GM19328 (cell line): Measurements from ENCODE around the gene RASSF4.

Experiments
- ATAC-seq: cut with Tn5 transposase; IDR thresholded peaks from one replicate; pipeline ENCODE4 v1.9.1; 2021; ENCODE audit warnings: mild to moderate bottlenecking, moderate library complexity; ENCODE audit not compliant: unreplicated experiment

Gene RASSF4

GRCh38 chr10:44927352-44927751 lies 32.2 kb upstream of the RASSF4 start:
- ATAC-seq = no peak

GRCh38 chr10:44928462-44928861 lies 31.1 kb upstream of the RASSF4 start:
- no peak for ATAC-seq

- no peak for ATAC-seq
Measured at GRCh38 chr10:44929356-44930255, 30.0 kb upstream of the RASSF4 start.

- ATAC-seq = no peak
Measured at GRCh38 chr10:44930904-44931620, 28.5 kb upstream of the RASSF4 start.

DNA sequence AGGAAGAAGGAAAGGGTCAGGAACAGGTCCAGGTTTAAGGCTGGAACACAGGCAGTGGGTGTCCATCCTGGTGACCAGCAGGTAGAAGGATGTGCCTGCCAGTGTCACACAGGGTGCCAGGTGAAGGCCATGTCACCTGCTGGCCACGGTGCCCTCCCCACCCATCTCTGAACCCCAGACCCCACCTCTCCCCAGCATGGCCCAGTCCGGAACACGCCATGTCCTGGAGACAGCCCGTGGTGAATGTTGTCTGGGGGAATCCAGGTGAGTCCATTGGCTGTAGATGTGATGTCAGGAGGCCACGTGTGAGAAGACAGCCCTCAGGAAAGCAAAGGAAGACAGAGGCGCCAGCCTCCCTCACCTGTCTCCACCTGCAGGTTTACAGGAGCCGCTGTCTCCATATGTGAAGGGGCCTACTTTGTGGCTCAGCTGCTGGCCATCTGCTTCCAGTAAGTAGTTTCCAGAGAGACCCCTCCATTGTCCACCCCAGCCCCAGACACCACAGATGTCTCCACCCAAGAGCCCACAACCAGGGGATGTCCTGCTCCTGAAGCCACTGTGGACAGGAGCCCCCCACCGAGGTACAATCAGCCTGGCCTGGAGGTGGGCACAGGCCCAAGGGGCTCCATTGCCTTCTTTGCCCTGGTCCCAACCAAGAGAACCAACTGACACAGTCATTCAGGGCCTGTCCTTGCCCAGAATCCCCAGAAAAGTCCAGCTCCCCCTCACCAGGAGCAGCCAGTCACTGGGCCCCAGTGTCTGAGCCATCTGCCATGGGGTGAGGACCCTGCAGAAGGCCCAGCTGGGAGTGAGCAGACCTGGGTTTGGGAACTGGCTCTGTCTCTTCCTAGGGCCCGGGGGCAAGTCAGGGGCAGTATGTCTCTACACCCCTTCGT lies 27.7 kb upstream of the RASSF4 start:
- no peak for ATAC-seq

DNA sequence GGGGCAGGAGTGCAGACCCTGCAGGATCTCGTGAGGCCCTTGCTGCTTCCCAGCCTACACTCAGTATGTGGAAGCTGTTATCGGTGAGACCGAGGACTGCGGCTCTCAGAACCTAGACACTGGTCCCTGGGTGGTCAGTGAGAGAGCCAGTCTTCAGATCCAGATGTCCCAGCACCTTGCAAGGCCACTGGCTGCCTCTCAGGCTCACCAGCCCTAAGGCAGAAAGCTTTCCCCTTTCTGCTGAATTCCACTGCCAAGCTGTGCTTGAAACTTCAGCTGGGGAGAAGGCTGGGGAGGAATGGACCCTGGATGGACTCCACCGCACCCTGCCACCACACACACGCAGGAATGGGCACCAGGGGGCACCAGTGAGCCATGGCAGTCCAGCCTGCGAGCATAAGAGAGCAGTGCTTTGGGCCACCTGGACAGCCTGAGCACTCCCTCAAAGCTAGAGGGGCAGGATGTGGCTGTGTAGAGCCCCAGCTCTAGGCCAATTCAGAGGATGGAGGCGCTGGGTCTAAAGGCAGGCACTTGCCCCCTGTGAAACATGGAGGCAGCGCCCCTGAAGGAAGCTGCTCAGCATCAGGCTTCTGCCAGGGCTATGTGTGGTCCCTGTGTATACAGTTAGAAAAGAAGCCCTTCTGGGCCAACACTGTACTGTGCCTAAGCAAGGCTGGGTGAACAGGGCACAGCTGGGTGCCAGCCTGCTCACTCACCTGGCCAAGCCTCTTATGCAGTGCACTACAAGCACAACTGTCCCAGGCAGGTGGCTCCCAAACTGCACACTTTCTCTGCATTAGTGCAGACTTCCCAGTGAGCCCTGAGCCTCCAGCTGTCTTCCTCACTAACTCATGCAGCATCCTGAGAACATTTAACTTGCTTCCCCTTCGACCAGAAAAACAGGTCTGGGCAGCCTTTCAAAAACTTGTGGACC lies 26.8 kb upstream of the RASSF4 start:
- ATAC-seq = peak; percentile 91

GRCh38 chr10:44933451-44934321 lies 25.9 kb upstream of the RASSF4 start:
- no peak for ATAC-seq

GRCh38 chr10:44934416-44935200 lies 25.0 kb upstream of the RASSF4 start:
- no peak for ATAC-seq

GRCh38 chr10:44935201-44935965 lies 24.2 kb upstream of the RASSF4 start:
- no peak for ATAC-seq

- no peak for ATAC-seq
Measured at GRCh38 chr10:44935966-44936295, 23.7 kb upstream of the RASSF4 start.

- ATAC-seq = no peak
Measured at GRCh38 chr10:44936314-44936975, 23.2 kb upstream of the RASSF4 start.

DNA sequence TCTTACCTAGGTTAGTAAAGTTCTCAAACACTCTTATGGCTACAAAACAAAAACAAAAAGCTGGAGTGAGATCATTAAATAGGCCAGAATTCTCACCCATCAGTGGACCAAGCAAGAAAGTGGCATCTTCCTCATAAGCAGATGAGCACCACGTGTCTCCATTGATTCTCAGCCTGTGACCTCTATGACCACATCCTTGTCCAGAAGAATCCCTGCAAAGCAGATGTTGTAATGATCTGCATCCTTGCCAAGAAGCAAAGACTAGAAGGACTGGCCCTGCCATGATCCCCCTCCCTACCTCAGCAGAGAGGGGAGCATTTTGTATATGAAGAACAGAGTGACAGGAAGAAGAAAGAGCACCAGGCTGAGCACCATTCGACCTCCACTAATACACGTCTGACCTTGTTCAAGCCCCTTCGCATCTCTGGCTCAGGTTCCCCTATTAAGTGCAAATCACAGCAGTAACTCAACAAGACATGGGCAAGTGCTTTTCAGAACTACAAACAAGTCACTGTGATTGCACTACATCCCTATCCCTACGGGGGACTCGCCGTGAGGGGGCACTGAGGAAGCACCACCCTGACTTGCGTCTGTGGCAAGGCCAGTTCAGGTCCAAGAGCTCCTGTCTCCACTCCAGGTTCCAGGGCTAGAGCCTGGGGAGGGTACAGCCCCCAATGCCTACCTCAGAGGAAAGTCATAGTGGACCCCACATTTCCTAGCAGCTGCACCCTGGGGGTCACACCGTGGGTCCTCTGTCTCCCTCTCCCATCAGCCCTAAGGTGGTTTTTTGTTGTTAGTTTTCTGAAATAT lies 22.2 kb upstream of the RASSF4 start:
- no peak for ATAC-seq

DNA sequence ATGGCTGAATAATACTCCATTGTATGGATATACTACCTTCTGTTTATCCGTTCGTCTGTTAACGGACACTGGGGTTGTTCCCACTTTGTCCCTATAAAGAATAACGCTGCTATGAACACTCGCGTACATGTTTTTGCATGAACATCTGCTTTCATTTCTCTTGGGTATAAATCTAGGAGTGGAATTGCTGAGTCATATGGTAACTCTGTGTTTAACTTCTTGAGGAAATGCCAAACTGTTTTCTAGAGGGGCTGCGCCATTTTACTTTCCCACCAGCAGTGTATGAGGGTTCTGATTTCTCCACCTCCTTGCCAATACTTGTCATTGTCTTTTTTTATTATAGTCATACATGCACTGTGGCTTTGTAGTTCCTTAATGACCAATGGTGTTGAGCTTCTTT lies 20.6 kb upstream of the RASSF4 start:
- ATAC-seq = no peak

DNA sequence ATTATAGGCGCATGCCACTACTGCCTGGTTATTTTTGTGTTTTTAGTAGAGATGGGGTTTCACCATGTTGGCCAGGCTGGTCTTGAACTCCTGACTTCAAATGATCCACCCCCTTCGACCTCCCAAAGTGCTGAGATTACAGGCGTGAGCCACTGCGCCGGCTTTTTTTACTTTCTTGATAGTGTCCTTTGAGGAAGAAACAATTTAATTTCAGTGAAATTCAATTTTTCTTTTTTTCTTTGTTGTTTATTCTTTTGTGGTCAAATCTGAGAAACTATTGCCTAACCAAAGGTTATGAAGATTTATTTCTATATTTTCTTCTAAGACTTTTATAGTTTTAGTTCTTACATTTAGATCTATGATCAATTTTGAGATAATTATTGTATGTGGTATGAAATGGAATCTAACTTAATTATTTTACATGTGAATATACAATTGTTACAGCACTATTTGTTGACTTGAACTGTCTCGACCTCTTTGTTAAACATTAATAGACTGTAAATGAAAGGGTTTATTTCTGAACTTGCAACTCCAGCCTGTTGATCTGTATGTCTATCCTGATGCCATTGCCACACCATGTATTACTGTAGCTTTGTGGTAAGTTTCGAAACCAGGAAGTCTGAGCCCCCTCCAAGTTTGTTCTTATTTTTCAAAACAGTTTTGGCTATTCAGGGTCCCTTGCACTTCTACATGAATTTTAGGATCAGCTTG lies 19.8 kb upstream of the RASSF4 start:
- no peak for ATAC-seq

DNA sequence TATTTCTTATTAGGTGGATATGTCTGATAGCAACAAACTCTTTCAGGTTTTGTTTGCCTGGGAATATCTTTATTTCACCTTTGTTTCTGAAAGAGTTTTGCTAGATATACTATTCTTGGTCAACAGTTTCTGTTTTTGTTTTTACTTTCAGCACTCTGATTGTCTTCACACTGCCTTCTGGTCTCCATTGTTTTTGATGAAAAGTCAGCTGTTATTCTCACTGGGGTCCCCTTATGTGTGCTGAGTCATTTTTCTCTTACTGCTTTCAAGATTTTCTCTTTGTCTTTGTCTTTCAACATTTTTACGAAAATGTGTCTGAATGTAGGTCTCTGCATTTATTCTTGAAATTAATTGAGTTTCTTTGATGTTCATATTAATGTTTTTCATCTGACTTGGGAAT lies 15.2 kb upstream of the RASSF4 start:
- ATAC-seq = no peak

DNA sequence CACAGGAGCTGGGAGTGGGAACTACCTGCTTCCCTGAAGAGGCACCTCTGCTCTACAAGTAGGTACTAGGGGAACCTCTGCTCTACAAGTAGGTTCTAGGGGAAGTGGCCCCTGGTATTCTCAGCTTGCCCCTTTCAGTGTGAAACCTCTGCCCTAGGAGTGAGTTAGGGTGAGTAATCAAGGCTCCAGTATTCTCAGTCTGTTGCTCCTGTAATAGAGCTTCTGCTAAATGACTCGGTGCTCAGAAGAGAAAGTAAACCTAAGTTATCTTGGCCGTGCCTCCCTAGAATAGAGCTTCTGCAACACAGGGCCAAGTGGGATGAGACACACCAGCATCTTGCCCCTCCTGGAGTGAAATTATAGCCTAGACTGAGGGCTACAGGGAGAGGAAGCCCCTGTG lies 13.4 kb upstream of the RASSF4 start:
- no peak for ATAC-seq
